Retinal pigment epithelial cell (primary cell): Measurements from ENCODE around the gene POU6F2.

ENCODE experiments used
- DNase-seq: peaks from one replicate; pipeline ENCODE4 v3.0.0-alpha.2; 2010; ENCODE audit warnings: low read depth
- H3K4me3 ChIP-seq: 2 replicates; pipeline ENCODE4 v1.5.1; 2011; ENCODE audit warnings: mild to moderate bottlenecking, low read length, control low read depth, moderate library complexity
- TF ChIP-seq, protein P1 (sequence below): conservative IDR thresholded peaks from 2 replicates; pipeline ENCODE4 v1.5.1; 2011; ENCODE audit warnings: low read depth, low read length, control low read depth, inconsistent platforms

The POU6F2 gene

GRCh38 chr7:39332142-39332541 is 354.4 kb downstream of the POU6F2 start:
- TF ChIP-seq, protein P1, sequence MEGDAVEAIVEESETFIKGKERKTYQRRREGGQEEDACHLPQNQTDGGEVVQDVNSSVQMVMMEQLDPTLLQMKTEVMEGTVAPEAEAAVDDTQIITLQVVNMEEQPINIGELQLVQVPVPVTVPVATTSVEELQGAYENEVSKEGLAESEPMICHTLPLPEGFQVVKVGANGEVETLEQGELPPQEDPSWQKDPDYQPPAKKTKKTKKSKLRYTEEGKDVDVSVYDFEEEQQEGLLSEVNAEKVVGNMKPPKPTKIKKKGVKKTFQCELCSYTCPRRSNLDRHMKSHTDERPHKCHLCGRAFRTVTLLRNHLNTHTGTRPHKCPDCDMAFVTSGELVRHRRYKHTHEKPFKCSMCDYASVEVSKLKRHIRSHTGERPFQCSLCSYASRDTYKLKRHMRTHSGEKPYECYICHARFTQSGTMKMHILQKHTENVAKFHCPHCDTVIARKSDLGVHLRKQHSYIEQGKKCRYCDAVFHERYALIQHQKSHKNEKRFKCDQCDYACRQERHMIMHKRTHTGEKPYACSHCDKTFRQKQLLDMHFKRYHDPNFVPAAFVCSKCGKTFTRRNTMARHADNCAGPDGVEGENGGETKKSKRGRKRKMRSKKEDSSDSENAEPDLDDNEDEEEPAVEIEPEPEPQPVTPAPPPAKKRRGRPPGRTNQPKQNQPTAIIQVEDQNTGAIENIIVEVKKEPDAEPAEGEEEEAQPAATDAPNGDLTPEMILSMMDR = no peak
- no peak for DNase-seq
- no peak overlapping the region for H3K4me3 ChIP-seq

DNA sequence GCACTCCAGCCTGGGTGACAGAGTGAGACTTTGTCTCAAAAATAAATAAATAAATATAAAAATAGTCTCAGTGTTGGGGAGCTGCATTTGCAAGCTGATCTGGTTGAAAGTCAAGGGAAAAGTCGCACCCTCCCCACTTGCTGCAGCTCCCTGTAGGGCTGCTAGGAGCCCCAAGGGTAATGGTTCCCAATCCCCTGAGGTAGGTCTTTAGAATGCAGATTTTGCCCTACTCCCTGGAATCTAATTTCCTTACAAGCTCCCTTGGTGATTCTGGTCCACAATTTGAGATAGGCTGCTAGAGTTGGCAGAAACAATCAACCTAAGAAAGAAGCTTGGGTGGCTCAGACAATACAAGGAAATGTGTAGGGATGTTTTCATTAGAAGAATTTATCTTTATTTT is 356.0 kb downstream of the POU6F2 start:
- TF ChIP-seq, protein P1 = no peak
- DNase-seq = no peak
- no peak overlapping the region for H3K4me3 ChIP-seq

- TF ChIP-seq, protein P1 = no peak
- DNase-seq = no peak
- H3K4me3 ChIP-seq = no peak overlapping the region
These were observed 358.7 kb downstream of the POU6F2 start for GRCh38 chr7:39336442-39336841.

- TF ChIP-seq, protein P1 = no peak
These were observed 361.0 kb downstream of the POU6F2 start for GRCh38 chr7:39338716-39339115.

DNA sequence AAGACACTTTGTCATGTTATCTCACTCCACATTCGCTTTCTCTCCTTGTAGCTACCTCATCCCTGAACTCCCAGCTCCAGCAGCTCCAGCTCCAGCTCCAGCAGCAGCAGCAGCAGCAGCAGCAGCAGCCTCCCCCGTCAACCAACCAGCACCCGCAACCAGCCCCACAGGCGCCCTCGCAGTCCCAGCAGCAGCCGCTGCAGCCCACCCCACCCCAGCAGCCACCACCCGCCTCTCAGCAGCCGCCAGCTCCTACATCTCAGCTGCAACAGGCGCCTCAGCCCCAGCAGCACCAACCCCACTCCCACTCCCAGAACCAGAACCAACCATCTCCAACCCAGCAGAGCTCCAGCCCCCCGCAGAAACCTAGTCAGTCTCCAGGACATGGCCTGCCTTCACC is 361.9 kb downstream of the POU6F2 start:
- DNase-seq = no peak
- no peak overlapping the region for H3K4me3 ChIP-seq
- TF ChIP-seq, protein P1 = no peak

More at GRCh38 chr7:39338716-39339115, 361.0 kb downstream of the POU6F2 start:
- H3K4me3 ChIP-seq = no peak overlapping the region
- no peak for DNase-seq

- TF ChIP-seq, protein P1 = no peak
- no peak for DNase-seq
- H3K4me3 ChIP-seq = no peak overlapping the region
These were observed 363.4 kb downstream of the POU6F2 start for GRCh38 chr7:39341083-39341482.

DNA sequence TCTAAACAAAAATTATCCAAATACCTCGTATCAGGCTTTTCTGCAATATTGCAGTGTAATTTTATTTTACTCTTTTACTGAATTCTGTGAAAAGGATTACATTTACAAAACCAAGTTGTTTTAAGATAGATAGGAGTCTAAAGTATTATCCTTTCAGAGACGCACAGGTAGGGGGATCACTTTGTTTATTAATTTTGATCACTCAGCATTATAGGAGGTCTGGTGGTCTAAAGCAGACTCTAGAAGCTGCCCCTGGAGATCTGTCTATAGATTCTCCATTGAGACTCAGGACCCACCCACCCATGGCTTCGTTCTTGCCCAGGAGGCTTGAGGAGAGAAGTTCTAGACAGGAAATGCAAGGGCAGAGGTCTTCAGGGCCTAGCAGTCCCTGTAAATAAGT is 365.1 kb downstream of the POU6F2 start:
- TF ChIP-seq, protein P1 = no peak
- H3K4me3 ChIP-seq = no peak overlapping the region
- no peak for DNase-seq
